Ascending aorta (tissue), 2 donors: ENCODE data around the gene SERPINA1. TPM values are rescaled to one million over a fixed set of nuclear protein-coding genes. Genes with fewer than 3 reads are reported as not detected.

Experiments used
- DNase-seq, 2 donors: peaks; one replicate each; pipeline ENCODE4 v3.0.0-alpha.2; 2019; ENCODE audit warnings: low spot score in 2 of 2
- H3K27ac ChIP-seq, 2 donors: fragments of 200-600 bp; sonication (generic); one replicate each; pipeline ENCODE4 v1.5.1; 2016 to 2017; ENCODE audit warnings: mild to moderate bottlenecking in 1 of 2
- H3K27me3 ChIP-seq: fragments of 200-600 bp; sonication (generic); one replicate; pipeline ENCODE4 v1.5.1; 2017
- H3K36me3 ChIP-seq, 2 donors: fragments of 200-600 bp; sonication (generic); one replicate each; pipeline ENCODE4 v1.5.1; 2016
- H3K4me1 ChIP-seq, 2 donors: fragments of 200-600 bp; sonication (generic); one replicate each; pipeline ENCODE4 v1.5.1; 2016 to 2017; ENCODE audit warnings: mild to moderate bottlenecking in 1 of 2
- H3K4me3 ChIP-seq, 2 donors: fragments of 200-600 bp; sonication (generic); one replicate each; pipeline ENCODE4 v1.5.1; 2016 to 2017; ENCODE audit warnings: mild to moderate bottlenecking in 1 of 2
- H3K9me3 ChIP-seq, 2 donors: fragments of 200-600 bp; sonication (generic); one replicate each; pipeline ENCODE4 v1.5.1; 2016
- intact Hi-C: fragments of 100-400 bp; cut with DNase I; formaldehyde crosslinking; loops from one replicate; pipeline ENCODE4 v1.15.1; 2023
- total RNA-seq: library from RNA; depleted of rRNA; stranded (reverse); fragments of >200 nt; gene quantifications from one replicate; pipeline ENCODE4 v1.1.0, GENCODE V29; 2016
- TF ChIP-seq, protein P1 (sequence below), 3 experiments: fragments of 200-600 bp in 2 of 3; fragments of 450-650 bp in 1 of 3; sonication (generic) in 2 of 3; IDR thresholded peaks; one replicate each; pipeline ENCODE4 v1.5.1; 2016 to 2019; ENCODE audit warnings: antibody characterized with exemption in 3 of 3, mild to moderate bottlenecking in 1 of 3, moderate library complexity in 1 of 3

SERPINA1 gene
- total RNA-seq, 1 donor from 2014 or later: 34.3 TPM

DNA sequence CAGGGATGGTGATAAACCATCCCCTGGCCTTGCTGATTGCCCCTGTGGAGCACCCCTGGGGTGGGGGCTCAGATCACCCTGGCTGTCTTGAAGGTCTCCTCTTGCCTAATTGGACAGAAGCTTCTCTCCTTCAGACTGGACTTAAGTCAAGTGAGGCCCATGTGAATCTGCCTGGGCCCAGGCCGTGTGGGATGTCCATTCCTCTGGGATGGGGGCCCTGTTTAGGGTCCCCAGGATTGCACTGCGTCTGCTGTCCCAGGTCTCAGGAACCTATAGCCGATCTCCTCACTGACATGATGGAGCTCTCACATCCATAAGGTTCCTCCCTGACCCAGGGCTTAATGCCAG, 20.2 kb downstream of the SERPINA1 start:
- intact Hi-C loops: no loop called here
- TF ChIP-seq, protein P1, sequence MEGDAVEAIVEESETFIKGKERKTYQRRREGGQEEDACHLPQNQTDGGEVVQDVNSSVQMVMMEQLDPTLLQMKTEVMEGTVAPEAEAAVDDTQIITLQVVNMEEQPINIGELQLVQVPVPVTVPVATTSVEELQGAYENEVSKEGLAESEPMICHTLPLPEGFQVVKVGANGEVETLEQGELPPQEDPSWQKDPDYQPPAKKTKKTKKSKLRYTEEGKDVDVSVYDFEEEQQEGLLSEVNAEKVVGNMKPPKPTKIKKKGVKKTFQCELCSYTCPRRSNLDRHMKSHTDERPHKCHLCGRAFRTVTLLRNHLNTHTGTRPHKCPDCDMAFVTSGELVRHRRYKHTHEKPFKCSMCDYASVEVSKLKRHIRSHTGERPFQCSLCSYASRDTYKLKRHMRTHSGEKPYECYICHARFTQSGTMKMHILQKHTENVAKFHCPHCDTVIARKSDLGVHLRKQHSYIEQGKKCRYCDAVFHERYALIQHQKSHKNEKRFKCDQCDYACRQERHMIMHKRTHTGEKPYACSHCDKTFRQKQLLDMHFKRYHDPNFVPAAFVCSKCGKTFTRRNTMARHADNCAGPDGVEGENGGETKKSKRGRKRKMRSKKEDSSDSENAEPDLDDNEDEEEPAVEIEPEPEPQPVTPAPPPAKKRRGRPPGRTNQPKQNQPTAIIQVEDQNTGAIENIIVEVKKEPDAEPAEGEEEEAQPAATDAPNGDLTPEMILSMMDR (IDR thresholded peaks at IDR 0.05): no peak
- Histone ChIP-seq H3K9me3 (no peaks in the 10 kb centered on the region), H3K4me1 (no peaks in the 10 kb centered on the region), H3K36me3 (no peaks in the 10 kb centered on the region), H3K4me3 (no peak overlapping the region), H3K27ac (no peak overlapping the region), H3K27me3 (no peaks in the 10 kb centered on the region)
- DNase-seq: no peak

DNA sequence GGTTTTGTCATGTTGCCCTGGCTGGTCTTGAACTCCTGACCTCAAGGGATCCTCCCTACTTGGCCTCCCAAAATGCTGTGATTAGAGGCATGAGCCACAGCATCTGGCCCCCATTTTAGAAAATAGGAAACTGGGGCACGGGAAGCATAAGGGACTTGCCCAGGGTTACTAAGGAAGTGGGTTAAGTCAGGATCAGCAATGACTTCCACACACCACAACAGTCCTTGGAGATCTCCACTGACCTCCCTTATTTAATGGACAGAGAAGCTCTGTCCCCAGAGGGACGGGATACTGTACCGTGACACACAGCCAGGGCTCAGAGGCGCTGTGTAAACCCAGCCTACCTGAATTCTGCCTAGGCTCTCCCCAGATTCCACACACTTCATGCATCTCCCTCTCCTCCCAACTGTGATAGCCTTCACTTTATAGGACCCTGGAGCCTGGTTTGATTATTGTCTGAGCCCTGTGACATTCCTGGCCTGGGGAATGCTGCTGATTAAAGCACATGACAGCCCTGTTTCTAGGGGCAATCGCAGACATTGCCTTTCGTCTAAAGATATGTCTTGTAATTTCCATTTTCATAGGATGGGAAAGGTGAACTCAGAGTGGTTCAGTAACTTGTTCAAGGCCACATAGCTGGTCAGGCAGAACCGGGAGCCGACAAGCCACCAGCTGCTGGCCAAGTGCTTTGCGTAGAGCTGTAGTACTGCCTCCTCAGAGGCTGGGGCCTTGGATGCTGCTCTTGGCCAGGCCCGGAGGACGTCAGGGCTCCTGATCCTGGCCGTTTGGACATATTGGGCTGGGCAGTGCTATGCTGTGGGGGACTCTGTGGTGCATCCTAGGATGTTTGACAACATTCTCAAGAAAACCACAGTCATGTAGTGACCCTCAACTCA, 20.8 kb downstream of the SERPINA1 start:
- intact Hi-C loops: no loop called here
- TF ChIP-seq, protein P1 (IDR thresholded peaks at IDR 0.05): no peak
- DNase-seq: no peak
- Histone ChIP-seq H3K27me3 (no peaks in the 10 kb centered on the region), H3K4me1 (no peaks in the 10 kb centered on the region), H3K36me3 (no peaks in the 10 kb centered on the region), H3K4me3 (no peak overlapping the region), H3K9me3 (no peaks in the 10 kb centered on the region), H3K27ac (no peak overlapping the region)

DNA sequence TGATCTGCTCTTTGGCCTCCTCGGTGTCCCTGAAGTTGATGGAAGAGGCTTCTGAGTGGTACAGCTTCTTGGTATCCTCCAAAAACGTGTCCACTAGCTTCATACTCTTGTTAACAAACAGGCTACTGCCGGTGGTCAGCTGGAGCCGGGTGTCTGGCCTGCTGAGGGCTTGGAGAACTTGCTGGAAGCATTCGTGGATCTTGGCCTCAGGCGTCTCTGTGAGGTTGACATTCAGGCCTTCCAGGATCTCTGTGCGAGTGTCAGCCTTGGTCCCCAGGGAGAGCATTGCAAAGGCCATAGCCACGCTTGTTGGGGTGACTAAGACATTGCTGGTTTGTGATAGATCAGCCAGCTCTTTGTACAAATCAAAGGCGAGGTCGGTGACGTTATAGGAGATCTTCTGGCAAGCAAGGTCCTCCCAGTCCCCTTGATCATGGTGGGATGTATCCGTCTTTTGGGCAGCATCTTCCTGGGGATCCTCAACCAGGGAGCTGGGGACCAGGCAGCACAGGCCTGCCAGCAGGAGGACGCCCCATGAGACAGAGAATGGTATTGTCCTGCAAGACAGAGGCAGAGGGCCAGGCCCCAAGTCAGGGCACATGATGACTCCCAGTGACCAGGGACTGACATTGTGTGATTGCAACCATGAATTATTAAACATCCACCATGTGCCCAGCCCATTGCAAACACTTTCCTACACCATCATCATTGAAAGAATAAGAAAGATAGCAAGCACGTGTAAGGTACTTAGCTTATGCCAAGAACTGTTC, 22.1 kb downstream of the SERPINA1 start, which contains the start of gene SERPINA2:
Gene SERPINA2 (minus strand): TSS at position 553 of the 770 bp plus-strand sequence.
- Histone ChIP-seq H3K27ac (no peak within 1 kb of the TSS), H3K4me1 (no peaks in the 10 kb centered on the region), H3K9me3 (no peaks in the 10 kb centered on the region), H3K36me3 (no peaks in the 10 kb centered on the region), H3K27me3 (no peaks in the 10 kb centered on the region), H3K4me3 (no peak within 1 kb of the TSS)
- DNase-seq: no peak
- intact Hi-C loops: no loop called here
- TF ChIP-seq, protein P1 (IDR thresholded peaks at IDR 0.05): no peak

DNA sequence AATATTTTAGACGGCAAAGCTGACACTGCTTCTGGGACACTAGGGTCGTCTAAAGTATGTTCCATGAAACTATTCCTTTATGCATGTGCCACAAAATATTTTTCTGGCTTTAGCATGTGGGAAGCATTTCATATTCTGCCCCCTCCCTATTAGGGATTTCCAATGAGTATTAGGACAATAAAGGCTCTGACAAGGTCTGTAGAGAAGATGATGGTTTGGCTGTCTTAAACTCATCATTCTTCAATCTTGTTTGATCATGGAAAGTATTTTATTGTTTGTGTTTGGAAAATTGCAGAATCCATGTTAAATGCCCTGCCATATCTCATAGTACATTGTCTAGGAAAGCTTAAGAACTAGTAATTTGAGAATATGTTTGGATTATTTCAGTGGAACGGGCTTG, 22.8 kb downstream of the SERPINA1 start:
- H3K9me3 ChIP-seq: no peaks in the 10 kb centered on the region
- DNase-seq: no peak
- TF ChIP-seq, protein P1 (IDR thresholded peaks at IDR 0.05): no peak
- H3K4me1 ChIP-seq: no peaks in the 10 kb centered on the region
- H3K27ac ChIP-seq: no peak overlapping the region
- no peak overlapping the region for H3K4me3 ChIP-seq
- intact Hi-C loops: no loop called here
- H3K36me3 ChIP-seq: no peaks in the 10 kb centered on the region
- H3K27me3 ChIP-seq: no peaks in the 10 kb centered on the region

DNA sequence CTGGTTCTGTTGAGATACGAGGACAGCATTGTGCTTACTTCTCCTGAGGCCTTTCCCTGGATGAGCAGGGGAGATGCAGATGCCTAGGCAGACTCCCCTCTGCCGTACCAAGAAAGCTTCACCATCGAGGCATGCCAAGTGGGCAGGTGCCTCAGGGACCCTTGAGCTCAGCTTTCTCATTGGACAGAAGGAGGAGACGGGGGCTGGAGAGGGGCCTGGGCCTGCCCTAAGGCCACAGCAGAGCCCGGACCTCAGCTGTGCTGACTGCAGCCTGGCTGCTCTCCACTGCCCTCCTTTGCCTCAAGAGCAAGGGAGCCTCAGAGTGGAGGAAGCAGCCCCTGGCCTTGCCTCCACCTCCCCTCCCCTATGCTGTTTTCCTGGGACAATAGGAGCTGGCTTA, 23.4 kb downstream of the SERPINA1 start:
- no peak overlapping the region for H3K27ac ChIP-seq
- DNase-seq: peak in 1 of 2 donors; percentile 45
- no peaks in the 10 kb centered on the region for H3K36me3 ChIP-seq
- intact Hi-C loops: loop anchor here (1.0 kb wide), 1 partner anchor 15 kb away; no protein-coding TSS in a partner anchor
- H3K4me1 ChIP-seq: no peaks in the 10 kb centered on the region
- no peak overlapping the region for H3K4me3 ChIP-seq
- TF ChIP-seq, protein P1 (IDR thresholded peaks at IDR 0.05): no peak
- no peaks in the 10 kb centered on the region for H3K9me3 ChIP-seq
- H3K27me3 ChIP-seq: no peaks in the 10 kb centered on the region
